DMS 273 (cell line): ENCODE data around the gene PRKCA.

ENCODE experiments used
- DNase-seq: peaks from one replicate; lab custom pipeline; 2025; ENCODE audit not compliant: unreplicated experiment; lab: John Stamatoyannopoulos, UW

PRKCA gene

DNA sequence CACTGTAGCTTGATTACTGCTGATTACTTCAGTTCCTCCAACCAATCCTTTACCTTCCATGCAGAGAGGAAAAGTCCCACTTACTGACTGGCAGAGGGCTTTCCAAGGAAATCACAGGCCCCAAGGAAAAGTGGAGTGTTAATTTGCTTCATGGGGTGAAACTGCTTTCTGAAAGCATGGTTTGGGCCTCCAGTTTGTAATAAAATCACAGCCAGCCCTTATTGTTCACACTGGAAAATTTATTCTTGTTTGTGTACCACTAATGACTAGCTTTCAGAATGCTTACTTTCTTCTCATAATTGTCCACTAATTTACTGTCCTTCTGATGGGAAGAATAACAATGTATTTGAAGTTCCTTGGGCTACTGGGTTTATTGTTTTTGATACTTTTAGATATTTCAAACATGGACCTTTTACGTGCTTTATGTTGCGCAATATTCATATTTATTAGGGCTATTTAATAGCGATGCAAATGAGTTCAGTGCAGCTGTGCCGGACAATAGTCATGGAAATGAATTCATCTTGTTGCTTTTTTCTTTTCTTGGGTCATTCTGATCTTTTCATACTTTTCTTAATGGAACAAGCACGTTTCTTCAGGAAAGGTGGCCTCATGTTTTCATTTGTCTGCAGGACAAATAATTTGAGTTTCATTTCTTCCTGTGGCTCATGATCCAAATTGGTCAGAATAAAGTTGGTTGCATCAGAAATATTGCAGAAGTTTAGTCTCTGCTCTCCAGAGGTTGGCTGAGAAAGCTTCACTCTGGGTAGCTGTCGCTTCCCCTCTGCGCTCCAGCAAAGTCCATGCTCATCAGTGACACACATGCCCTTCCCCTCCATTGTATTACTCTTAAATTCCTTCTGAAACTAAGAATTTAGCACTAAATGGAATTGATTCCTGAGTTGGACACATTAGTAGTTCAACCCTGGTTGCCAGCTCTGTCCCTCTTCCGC lies 128.7 kb downstream of the PRKCA start:
- DNase-seq: no peak

DNA sequence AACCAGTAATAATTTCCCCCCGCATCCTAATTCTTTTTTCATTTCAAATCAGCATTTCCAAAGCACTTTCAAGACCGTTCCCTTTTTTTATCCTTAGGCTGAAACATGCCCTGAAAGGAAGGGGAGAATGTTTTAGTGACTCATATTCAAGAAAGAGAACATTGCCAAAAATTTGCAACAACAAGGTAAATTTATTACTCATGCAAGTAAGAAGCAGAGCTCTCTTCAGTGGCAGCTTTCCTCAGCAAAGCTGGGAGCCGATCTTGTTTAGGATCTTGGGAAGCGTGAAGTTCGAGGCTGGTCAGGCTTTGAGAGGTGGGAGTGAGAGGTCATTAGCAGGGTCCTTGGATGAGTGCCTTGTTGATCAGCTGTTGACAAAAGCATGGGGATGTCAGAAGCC lies 129.5 kb downstream of the PRKCA start:
- no peak for DNase-seq

DNA sequence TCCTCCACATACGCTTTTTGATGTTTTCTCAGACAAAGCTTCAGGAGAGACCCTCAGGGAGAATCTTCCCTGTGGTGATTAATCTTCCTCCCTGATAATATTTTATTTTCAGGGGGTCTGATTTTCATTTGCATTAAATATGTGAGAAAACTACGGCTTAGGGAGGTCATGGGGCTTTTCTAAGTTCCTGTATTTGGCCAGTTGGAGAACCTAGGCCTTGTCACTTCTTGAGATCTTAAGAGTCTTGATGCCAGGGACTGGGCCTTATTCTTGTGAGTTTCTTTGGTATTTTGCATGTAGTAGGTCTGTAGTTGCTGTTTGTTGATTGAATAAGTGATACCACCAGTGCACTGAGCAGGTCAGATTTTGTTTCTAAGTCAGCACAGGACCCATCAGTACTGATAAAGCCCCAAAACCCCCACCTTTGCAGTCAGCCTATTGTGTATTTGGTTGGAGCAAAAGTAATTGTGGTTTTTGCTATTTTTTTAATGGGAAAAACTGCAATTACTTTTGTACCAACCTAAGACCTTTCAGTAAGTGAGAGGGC lies 130.1 kb downstream of the PRKCA start:
- no peak for DNase-seq

DNA sequence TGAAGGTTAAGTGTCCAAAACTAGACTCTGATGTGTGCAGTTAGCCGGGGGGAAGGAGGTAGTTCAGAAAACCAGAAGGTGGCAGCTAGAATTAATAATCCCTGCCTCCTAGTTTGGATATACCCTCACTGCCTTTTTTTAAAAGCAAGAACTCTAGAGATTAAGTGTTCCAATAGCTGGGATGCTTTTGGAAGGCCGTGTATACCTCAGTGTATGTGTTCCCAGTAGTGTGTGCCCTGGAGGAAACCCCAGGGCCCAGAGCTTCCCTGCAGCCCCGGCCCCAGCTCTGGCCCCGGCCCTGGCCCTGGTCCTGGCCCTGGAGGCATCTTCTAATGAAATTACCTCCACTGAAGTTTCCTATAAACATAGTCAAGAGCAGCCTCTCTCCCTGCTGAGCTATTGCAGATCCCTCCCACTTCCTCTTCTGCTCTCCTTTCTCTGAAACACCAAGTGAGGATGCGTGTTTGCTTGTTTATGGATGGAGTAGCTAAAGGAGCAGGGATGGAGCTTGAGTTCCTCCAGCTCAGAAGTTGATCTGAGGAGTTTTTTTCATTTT lies 130.7 kb downstream of the PRKCA start:
- no peak for DNase-seq

DNA sequence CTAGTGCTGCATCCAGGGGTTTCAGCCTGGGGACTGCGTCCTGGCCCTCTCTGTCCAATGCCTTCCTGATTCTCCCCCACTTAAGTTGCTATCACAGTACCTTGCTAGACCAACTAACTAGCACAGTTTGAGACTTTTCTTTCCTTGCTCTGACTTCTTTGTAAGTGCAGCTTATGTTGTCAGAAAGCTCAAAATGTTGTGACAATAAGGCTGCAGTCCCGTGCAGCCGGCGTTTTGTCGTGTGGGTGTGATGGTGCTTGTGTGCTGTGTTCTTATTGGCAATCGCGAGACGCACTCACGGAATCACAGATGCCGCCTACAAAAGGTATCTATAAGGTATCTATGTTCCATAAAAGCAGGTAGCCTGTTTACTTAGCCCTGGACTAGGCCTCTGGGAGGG lies 132.8 kb downstream of the PRKCA start:
- DNase-seq: no peak

DNA sequence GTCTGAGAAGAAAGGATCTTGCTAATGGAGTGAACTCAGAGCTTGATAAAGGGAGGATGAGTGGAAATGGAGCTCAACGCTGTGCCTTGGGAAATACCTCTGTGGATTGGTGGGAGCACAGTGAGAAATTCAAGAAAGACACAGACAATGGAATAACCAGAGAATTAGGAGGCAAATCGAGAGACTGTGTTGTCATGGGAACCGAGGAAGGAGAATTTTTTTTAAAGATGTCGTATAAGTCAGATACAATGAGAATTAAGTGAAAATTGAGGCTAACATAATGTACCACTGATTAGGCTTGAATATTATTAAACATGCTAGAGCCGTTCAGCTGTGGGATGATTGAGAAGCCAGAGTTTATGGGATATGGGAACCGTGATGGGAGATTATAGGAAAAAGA lies 134.2 kb downstream of the PRKCA start:
- no peak for DNase-seq

DNA sequence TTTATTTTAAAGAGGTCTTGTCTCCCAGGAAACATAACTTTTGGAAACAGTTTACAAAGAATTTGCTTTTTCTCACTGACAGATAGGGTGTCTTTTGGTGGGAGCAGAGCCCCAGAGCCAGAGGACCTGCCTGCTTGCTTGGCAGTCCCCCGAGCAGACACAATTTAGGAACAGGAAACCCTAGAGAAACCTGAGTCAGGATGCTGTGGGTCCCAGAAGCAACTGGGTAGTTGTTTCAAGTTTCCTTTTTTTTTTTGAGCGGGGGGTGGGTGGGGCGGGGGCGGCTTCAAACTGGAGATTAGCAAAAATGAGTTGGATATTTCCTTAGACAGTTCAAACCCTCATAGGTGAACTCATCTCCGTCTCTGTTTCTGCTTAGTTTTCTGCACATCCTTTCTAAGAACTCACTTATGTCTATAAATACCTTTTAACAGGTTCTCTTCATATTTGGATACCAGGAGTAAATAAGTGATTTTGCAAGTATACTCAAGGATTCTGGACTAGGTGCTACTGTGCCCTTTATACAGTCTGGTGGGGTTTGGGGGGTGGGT lies 135.1 kb downstream of the PRKCA start:
- DNase-seq: no peak

DNA sequence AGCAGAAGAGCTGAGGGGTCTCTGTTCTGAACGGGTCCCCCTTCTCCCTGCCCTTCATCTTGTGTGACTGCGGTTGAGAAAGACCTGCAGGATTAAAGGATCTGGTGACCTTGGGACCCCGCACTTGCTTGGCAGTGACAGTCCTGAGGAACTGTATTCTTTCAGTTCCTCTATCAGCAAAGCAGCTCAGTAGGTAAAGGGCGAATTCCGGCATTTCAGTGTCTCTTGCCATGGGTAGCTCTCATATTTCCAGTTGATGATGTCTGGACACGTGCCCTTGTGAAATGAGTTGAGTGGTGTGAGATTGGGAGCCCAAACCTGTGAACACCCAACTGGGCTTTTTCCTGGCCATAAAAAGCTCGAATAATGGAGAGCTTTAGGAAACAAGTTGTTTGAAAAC lies 135.7 kb downstream of the PRKCA start:
- no peak for DNase-seq

DNA sequence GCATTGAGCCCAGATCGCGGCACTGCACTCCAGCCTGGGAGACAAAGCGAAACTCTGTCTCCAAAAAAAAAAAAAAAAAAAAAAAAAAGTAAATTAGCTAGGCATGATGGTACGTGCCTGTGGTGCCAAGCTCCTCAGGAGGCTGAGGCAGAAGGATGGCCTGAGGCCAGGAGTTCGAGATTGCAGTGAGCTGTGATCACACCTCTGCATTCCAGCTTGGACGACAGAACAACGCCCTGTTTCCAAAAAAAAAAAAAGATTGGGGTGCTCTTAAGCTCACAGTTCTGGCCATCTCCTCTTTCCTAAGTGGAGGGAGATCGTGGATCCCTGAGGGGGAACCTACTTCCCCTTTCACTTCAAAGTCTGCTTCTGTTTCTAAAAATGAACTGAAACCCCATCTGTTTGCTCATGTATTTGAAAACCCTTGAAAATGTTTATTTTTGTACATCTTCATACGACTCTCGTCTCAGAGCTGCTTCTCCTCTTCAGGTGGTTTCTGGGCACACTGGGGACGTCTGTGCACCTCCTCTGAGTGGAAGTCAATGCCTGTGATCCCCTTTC lies 138.8 kb downstream of the PRKCA start:
- DNase-seq: no peak

DNA sequence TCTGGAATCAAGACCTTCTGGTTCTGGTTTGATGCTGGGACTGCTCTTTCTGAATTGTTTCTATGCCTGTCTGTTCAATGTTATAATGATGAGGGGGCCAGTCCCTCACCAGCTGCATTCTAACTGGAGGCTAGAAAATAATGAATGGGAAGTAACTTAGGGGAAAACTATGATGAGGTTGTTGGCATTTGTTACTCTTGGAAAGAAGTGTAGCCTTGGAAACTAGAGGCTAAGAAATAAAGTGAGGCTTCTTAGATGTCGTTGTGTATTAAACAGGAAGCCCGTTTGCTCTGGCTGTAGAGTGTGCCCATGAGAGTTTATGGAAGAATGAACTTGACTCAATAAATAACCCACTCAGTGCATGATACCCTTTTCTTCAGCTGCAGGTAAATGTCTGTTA lies 140.8 kb downstream of the PRKCA start:
- DNase-seq: no peak

DNA sequence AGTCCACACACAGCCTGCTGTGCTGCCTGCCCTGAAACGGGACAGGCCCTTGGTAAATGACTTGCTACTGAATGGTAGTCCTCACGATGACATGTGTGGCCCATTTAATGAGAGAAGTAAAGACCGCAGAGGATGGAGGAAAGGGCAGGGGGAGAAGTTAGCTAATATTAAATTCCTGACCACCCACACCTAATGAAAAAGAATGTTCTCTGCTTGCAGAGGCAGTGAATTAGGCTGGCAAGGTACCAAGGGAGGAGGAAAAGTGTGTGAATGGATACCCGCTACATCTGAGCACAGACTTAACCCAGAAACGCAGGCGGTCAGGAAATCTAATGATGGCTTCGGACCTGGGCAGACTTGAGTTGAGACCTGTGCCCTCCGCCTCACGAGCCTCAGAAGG lies 141.2 kb downstream of the PRKCA start:
- no peak for DNase-seq

DNA sequence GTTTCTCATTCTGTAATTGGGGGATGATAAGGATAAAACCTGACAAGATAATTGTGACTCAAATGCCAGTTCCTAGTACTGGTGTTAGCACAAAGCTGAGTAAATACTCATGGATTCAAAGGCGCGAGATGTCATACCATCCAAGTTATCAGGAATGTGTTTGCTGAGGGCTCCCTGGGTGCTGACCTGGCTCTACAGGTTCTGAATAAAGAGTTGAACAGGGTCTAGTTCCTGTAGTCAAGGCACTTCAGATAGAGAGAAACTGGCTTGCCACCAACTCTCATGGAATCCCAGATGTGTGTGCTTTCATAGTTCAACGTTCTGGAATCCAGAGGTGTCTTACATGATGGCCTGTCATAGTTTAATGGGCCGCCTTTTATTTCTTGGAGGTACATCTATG lies 141.6 kb downstream of the PRKCA start:
- no peak for DNase-seq

DNA sequence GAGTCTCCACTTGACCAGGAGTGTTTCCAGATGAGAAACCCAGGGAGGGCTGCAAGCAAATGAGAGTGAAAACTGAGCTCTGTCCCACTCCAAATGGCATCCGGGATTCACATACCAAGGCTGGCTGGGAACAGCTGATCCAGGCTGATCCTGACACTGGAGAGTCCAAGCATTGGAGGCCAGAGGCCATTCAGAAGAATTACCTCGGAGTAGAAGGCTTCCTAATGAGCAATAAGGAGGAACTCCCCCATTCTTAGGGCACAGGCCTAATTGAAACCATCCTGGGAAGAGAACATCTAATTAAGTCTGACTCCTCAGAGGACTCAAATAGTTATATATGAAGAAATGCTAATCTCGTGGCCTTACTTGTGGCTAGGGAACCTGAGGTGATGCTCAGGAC lies 142.8 kb downstream of the PRKCA start:
- no peak for DNase-seq

DNA sequence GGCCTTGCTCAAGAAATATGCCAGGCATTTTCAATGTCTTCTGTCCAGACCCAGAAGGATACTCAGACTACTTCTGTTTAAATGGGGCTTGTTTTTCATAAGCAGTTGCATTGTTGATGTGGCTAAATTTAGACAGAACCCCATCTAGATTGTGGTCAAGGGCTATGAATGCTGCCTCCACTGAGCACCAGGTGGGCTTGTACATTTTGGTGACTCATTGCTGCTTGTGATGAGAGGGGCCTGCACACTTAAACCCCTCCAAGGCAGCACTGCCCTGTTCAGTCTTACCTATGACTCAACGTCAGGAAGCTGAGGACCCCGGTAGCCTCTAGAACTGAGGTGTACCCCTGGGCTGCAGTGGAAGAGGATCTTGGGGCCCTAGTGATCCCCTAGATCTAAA lies 144.0 kb downstream of the PRKCA start:
- no peak for DNase-seq

DNA sequence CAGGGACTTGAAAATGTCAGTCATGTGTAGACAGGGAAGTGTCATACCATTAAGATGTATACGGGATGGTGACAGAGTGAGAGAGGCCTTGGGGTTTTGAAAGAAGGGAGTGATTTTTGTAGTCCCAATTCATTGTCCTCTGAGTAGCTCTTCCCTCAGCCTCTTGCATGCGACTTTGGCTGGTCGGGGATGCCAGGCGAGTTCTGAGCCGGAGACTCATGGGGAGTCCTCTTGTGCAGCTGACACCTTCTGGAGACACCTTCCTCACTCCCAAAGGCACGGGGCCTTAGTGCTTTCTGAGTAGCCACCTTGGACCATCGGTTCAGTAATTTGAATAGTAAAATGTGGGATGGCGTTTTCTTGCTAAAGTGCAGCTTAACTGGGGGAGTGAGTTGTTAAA lies 144.7 kb downstream of the PRKCA start:
- DNase-seq: no peak

DNA sequence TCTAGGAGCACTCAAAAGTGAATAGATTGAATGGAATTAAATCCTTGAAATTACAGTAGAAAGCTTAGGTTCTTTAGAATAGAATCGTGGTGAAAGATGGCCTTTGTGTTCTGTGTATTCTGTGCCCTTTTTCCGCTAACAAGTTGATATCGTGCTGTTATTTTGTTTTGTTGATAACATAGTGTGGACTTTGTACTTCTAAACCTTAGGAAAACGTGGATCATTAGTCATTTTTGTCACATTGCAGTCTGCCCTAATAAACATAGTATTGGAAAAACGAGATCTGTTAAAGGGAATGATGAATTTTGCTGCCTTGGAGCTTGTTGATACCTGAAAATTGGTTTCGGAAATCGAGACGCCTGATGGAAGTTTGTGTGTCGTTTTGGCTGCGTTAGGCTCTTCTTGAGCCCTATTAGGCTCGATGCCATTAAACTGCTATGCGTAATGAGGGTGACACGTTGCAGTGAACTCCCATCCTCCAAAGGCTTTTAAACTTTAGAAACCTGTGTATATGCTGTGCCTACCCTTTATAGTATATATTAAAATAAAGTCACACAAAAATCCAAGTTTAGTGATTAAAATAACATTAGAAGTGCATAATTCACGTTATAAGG lies 145.7 kb downstream of the PRKCA start:
- DNase-seq: no peak

DNA sequence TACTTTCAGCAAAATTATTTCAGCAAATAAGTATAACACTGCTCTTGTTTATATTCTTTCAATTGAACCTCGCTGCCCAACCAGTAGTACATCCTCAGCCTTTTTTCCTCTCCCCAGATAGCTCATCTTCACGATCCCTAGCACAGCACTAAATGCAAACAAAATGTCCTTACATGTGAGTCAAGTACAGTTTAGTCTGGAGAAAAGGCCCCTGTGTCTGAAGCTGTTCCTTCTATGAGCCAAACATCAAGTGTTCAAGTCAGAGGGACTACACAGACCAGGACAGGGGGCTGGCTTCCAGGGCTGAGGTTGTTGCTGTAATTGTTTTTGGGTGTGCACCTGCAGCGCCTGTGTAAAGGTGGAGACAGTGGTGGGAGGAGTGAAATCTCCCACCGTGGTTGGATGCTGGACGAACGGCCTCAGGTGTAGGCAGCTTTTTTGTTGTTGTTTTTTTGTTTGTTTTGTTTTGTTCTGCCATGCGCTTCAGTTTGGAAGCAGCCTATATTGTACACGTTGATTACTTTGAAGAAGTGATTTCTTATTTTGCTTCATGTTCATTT lies 147.1 kb downstream of the PRKCA start:
- no peak for DNase-seq

DNA sequence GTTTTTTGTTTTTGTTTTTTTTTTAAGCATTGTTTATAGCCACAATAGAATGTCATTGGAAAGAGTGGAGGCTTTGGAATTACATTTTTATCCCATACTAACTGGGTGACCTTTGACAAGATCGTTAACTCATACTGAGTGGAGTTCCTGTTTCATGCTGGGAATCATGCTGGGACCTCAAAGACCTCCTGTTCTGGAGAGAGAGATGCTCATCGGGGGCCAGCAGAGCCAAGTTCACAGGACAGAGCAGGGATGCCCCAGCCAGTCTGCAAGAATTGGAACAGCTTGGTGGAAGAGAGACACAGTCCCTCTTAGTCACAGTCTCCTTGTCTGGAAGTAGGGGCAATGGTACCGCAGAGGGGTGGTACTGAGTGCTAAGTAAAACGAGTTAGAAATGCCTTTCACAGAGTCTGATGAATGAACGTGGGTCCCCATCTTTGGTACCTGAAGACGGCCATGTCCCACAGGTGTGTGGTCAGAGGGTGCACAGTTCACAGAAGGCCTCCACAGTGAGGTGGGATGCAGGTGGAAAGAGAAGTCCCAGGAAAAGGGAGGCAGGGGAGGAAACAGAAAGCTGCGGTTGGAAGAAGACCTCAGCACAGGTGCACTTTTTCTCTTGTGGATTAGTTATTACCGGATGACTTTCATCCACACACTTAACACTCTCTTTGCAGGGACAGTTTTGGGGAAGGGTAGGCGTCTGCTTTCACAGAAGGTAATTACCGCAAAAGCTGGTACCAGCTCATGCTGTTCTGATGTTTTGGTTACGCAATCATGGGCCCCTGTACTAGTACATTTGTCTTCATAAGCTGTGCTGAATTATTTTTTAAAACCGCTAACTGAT lies 147.8 kb downstream of the PRKCA start:
- no peak for DNase-seq

DNA sequence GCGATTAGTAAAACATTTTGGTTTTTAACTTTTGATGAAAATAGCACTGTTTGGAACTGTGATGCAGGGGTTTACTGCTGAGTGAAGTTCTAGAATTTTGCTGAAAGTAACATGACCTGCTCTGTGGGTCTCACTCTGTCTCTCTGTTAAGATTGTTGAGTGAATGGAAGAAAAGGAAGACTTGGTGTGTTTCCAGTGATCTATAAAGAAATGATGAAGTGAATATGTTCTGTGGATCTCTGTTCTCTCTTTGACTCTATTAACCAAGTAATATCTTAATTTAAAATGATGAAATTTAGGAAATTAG lies 148.4 kb downstream of the PRKCA start:
- DNase-seq: no peak
